Liver (tissue), 9 donors: Measurements from ENCODE around the gene ADCY2. TPM values are rescaled to one million over a fixed set of nuclear protein-coding genes. Genes with fewer than 3 reads are reported as not detected.

Experiments
- DNase-seq: peaks from one replicate; pipeline ENCODE4 v3.0.0-alpha.2; 2017; ENCODE audit warnings: low spot score
- H3K27ac ChIP-seq, 2 donors: one replicate each; pipeline ENCODE4 v1.7.0; 2013; ENCODE audit warnings: inconsistent platforms in 2 of 2, low read length in 2 of 2, control low read depth in 1 of 2, low read depth in 1 of 2, mild to moderate bottlenecking in 1 of 2
- H3K27me3 ChIP-seq, 4 donors: one replicate each; pipeline versions ENCODE4 v1.6.1 to v1.7.0; 2013; ENCODE audit warnings: low read length in 3 of 4, inconsistent platforms in 1 of 4, mild to moderate bottlenecking in 1 of 4, moderate library complexity in 1 of 4; ENCODE audit not compliant: control insufficient read depth in 4 of 4, insufficient read depth in 4 of 4
- H3K36me3 ChIP-seq, 4 donors: one replicate each; pipeline versions ENCODE4 v1.6.1 to v1.7.0; 2013; ENCODE audit warnings: low read length in 3 of 4, mild to moderate bottlenecking in 3 of 4, low read depth in 1 of 4, moderate library complexity in 1 of 4; ENCODE audit not compliant: control insufficient read depth in 4 of 4, insufficient read depth in 3 of 4
- H3K4me1 ChIP-seq, 4 donors: one replicate each; pipeline versions ENCODE4 v1.6.1 to v1.7.0; 2013; ENCODE audit warnings: low read length in 3 of 4, mild to moderate bottlenecking in 3 of 4, moderate library complexity in 1 of 4; ENCODE audit not compliant: control insufficient read depth in 4 of 4, insufficient read depth in 4 of 4
- H3K4me3 ChIP-seq, 3 donors: one replicate each; pipeline versions ENCODE4 v1.6.1 to v1.7.0; 2013; ENCODE audit warnings: low read length in 3 of 3, control low read depth in 1 of 3, low read depth in 1 of 3, mild to moderate bottlenecking in 1 of 3
- H3K9ac ChIP-seq, 2 donors: one replicate each; pipeline ENCODE4 v1.7.0; 2013; ENCODE audit warnings: low read length in 2 of 2, mild to moderate bottlenecking in 2 of 2, moderate library complexity in 2 of 2, control low read depth in 1 of 2, low read depth in 1 of 2
- H3K9me3 ChIP-seq, 4 donors: one replicate each; pipeline versions ENCODE4 v1.6.1 to v1.7.0; 2013; ENCODE audit warnings: low read length in 3 of 4; ENCODE audit not compliant: control insufficient read depth in 4 of 4
- EGR1 ChIP-seq, 2 donors: IDR thresholded peaks; 2 replicates each; pipeline ENCODE4 v1.6.1; 2016 to 2018; ENCODE audit warnings: antibody characterized with exemption in 2 of 2, low read depth in 2 of 2
- FOXA1 ChIP-seq: IDR thresholded peaks from 2 replicates; pipeline ENCODE4 v1.6.1; 2016; ENCODE audit warnings: antibody characterized with exemption
- FOXA2 ChIP-seq: IDR thresholded peaks from 2 replicates; pipeline ENCODE4 v1.6.1; 2016; ENCODE audit warnings: antibody characterized with exemption
- GABPA ChIP-seq, 2 donors: IDR thresholded peaks in 1 of 2; conservative IDR thresholded peaks in 1 of 2; 2 replicates each; pipeline ENCODE4 v1.6.1; 2016; ENCODE audit warnings: antibody characterized with exemption in 2 of 2, mild to moderate bottlenecking in 1 of 2, moderate library complexity in 1 of 2
- HNF4A ChIP-seq, 2 donors: conservative IDR thresholded peaks; 2 replicates each; pipeline ENCODE4 v1.6.1; 2016; ENCODE audit warnings: antibody characterized with exemption in 2 of 2, mild to moderate bottlenecking in 2 of 2
- HNF4G ChIP-seq: IDR thresholded peaks from 2 replicates; pipeline ENCODE4 v1.6.1; 2016; ENCODE audit warnings: antibody characterized with exemption
- JUND ChIP-seq, 2 donors: IDR thresholded peaks; 2 replicates each; pipeline ENCODE4 v1.6.1; 2016; ENCODE audit warnings: antibody characterized with exemption in 2 of 2
- NR2F2 ChIP-seq: IDR thresholded peaks from 2 replicates; pipeline ENCODE4 v1.6.1; 2016; ENCODE audit warnings: antibody characterized with exemption
- RAD21 ChIP-seq, 2 donors: IDR thresholded peaks; 2 replicates each; pipeline ENCODE4 v1.6.1; 2016; ENCODE audit warnings: antibody characterized with exemption in 2 of 2, mild to moderate bottlenecking in 2 of 2
- RXRA ChIP-seq, 2 donors: IDR thresholded peaks; 2 replicates each; pipeline ENCODE4 v1.6.1; 2017 to 2018; ENCODE audit warnings: antibody characterized with exemption in 2 of 2, mild to moderate bottlenecking in 1 of 2
- SP1 ChIP-seq: IDR thresholded peaks from 2 replicates; pipeline ENCODE4 v1.6.1; 2018; ENCODE audit warnings: antibody characterized with exemption, mild to moderate bottlenecking
- TAF1 ChIP-seq: conservative IDR thresholded peaks from 2 replicates; pipeline ENCODE4 v1.6.1; 2016; ENCODE audit warnings: antibody characterized with exemption, mild to moderate bottlenecking
- YY1 ChIP-seq: IDR thresholded peaks from 2 replicates; pipeline ENCODE4 v1.6.1; 2016; ENCODE audit warnings: antibody characterized with exemption, mild to moderate bottlenecking
- WGBS: extraction: QIAGEN DNeasy Blood & Tissue Kit; methylation state at CpG from one replicate; pipeline ENCODE4 v1.1.7; 2013; 5-methylcytosine and 5-hydroxymethylcytosine counted together
- polyA plus RNA-seq, 2 donors: library from polyadenylated mRNA; stranded (reverse) in 1 of 2; unstranded in 1 of 2; fragments of 200-250 nt in 1 of 2; fragments of >200 nt in 1 of 2; fragmentation: Nextera tagmentation in 1 of 2; extraction: Ambion mirVana in 1 of 2; gene quantifications; one replicate each; pipeline versions ENCODE4 v1.2.1 to v1.2.3, GENCODE V29; 2013 to 2015
- total RNA-seq, 2 donors: library from RNA; depleted of rRNA; stranded (reverse); fragments of >200 nt; gene quantifications; one replicate each; pipeline ENCODE4 v1.2.3, GENCODE V29; 2014
- TF ChIP-seq, protein P1 (sequence below): IDR thresholded peaks from 2 replicates; pipeline ENCODE4 v1.6.1; 2016; ENCODE audit warnings: antibody characterized with exemption, mild to moderate bottlenecking
- TF ChIP-seq, protein P2 (sequence below): fragments of 150-350 bp; IDR thresholded peaks from 2 replicates; pipeline ENCODE4 v1.5.1; 2017; ENCODE audit warnings: improper control_type of control experiment, low read depth, low read length; ENCODE audit not compliant: missing input control
- TF ChIP-seq, protein P3 (sequence below): IDR thresholded peaks from 2 replicates; pipeline ENCODE4 v1.6.1; 2016; ENCODE audit warnings: antibody characterized with exemption
- TF ChIP-seq, protein P4 (sequence below): IDR thresholded peaks from 2 replicates; pipeline ENCODE4 v1.6.1; 2016; ENCODE audit warnings: antibody characterized with exemption
- donor health status: healthy.
- donor health status: healthy.
- donor health status: healthy.
- donor health status: healthy.
- donor health status: healthy.

ADCY2 gene
- total and polyA plus RNA-seq, 4 donors = not detected

DNA sequence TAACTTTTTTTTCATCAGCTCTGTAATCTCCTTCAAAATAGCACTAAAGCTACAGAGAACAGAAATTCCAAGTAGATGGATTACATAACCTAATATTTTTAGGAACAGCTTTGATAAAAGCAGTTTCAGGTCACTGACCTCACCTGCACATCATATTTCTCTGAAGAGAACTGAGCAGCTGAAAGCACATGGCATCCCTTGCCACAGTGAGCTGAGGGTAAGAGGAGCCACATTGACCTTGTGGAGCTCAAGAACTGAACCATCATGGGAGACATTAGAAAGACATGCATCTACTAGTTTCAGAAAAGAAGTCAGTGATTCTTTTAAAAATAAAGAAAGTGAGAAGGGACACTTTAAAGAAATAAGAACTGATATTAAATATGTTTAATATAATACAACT is 232.3 kb downstream of the ADCY2 start:
- Histone ChIP-seq H3K27ac (no peak overlapping the region), H3K4me3 (no peak overlapping the region), H3K4me1 (no peaks in the 10 kb centered on the region), H3K9me3 (peaks cover 0 to 2% (median 0%) of the 10 kb centered on the region in 4 donors), H3K9ac (no peak overlapping the region), H3K27me3 (no peaks in the 10 kb centered on the region), H3K36me3 (no peaks in the 10 kb centered on the region)
- no peak for DNase-seq
- TF ChIP-seq, protein P1, sequence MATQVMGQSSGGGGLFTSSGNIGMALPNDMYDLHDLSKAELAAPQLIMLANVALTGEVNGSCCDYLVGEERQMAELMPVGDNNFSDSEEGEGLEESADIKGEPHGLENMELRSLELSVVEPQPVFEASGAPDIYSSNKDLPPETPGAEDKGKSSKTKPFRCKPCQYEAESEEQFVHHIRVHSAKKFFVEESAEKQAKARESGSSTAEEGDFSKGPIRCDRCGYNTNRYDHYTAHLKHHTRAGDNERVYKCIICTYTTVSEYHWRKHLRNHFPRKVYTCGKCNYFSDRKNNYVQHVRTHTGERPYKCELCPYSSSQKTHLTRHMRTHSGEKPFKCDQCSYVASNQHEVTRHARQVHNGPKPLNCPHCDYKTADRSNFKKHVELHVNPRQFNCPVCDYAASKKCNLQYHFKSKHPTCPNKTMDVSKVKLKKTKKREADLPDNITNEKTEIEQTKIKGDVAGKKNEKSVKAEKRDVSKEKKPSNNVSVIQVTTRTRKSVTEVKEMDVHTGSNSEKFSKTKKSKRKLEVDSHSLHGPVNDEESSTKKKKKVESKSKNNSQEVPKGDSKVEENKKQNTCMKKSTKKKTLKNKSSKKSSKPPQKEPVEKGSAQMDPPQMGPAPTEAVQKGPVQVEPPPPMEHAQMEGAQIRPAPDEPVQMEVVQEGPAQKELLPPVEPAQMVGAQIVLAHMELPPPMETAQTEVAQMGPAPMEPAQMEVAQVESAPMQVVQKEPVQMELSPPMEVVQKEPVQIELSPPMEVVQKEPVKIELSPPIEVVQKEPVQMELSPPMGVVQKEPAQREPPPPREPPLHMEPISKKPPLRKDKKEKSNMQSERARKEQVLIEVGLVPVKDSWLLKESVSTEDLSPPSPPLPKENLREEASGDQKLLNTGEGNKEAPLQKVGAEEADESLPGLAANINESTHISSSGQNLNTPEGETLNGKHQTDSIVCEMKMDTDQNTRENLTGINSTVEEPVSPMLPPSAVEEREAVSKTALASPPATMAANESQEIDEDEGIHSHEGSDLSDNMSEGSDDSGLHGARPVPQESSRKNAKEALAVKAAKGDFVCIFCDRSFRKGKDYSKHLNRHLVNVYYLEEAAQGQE = no peak

DNA sequence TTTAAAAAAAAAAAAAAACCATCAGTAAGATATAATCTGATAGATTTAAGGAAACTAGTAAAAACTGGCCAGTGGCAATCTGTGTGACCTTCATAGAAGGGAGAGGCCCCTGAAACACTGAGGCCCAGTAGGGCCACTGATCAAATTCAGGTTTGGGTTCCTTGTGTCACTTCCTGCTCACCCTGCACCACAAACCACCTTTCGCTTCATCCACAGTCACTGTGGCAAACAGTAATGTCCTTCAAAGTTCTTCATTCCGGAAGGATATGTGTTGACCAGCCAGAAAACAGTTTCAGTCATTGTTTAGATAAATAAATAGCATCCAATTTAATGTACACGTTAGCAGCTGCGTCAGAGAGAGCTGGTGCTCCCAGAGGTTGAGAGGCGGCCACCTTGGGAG is 232.9 kb downstream of the ADCY2 start:
- Histone ChIP-seq H3K9ac (no peak overlapping the region), H3K4me1 (no peaks in the 10 kb centered on the region), H3K36me3 (no peaks in the 10 kb centered on the region), H3K27me3 (no peaks in the 10 kb centered on the region), H3K9me3 (peaks cover 0 to 2% (median 0%) of the 10 kb centered on the region in 4 donors), H3K27ac (no peak overlapping the region), H3K4me3 (no peak overlapping the region)
- no peak for DNase-seq
- TF ChIP-seq, protein P2, sequence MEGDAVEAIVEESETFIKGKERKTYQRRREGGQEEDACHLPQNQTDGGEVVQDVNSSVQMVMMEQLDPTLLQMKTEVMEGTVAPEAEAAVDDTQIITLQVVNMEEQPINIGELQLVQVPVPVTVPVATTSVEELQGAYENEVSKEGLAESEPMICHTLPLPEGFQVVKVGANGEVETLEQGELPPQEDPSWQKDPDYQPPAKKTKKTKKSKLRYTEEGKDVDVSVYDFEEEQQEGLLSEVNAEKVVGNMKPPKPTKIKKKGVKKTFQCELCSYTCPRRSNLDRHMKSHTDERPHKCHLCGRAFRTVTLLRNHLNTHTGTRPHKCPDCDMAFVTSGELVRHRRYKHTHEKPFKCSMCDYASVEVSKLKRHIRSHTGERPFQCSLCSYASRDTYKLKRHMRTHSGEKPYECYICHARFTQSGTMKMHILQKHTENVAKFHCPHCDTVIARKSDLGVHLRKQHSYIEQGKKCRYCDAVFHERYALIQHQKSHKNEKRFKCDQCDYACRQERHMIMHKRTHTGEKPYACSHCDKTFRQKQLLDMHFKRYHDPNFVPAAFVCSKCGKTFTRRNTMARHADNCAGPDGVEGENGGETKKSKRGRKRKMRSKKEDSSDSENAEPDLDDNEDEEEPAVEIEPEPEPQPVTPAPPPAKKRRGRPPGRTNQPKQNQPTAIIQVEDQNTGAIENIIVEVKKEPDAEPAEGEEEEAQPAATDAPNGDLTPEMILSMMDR = no peak
- TF ChIP-seq, protein P3, sequence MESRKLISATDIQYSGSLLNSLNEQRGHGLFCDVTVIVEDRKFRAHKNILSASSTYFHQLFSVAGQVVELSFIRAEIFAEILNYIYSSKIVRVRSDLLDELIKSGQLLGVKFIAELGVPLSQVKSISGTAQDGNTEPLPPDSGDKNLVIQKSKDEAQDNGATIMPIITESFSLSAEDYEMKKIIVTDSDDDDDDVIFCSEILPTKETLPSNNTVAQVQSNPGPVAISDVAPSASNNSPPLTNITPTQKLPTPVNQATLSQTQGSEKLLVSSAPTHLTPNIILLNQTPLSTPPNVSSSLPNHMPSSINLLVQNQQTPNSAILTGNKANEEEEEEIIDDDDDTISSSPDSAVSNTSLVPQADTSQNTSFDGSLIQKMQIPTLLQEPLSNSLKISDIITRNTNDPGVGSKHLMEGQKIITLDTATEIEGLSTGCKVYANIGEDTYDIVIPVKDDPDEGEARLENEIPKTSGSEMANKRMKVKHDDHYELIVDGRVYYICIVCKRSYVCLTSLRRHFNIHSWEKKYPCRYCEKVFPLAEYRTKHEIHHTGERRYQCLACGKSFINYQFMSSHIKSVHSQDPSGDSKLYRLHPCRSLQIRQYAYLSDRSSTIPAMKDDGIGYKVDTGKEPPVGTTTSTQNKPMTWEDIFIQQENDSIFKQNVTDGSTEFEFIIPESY = no peak
- TF ChIP-seq HNF4A (conservative IDR thresholded peaks at IDR 0.05) = no peak
- TF ChIP-seq FOXA2 = no peak
- no peak for TF ChIP-seq FOXA1
- TF ChIP-seq, protein P4, sequence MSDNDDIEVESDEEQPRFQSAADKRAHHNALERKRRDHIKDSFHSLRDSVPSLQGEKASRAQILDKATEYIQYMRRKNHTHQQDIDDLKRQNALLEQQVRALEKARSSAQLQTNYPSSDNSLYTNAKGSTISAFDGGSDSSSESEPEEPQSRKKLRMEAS = no peak
- TF ChIP-seq RXRA (IDR thresholded peaks at IDR 0.05) = no peak
- no peak for TF ChIP-seq TAF1
- no peak for TF ChIP-seq JUND (IDR thresholded peaks at IDR 0.05)
- no peak for TF ChIP-seq SP1
- TF ChIP-seq NR2F2 = no peak
- TF ChIP-seq EGR1 (IDR thresholded peaks at IDR 0.05; ENCODE audit: low read depth in 2 of 2) = no peak
- no peak for TF ChIP-seq HNF4G
- no peak for TF ChIP-seq GABPA (IDR thresholded peaks at IDR 0.05 in 1 of 2, conservative IDR thresholded peaks at IDR 0.05 in 1 of 2)
- TF ChIP-seq RAD21 (IDR thresholded peaks at IDR 0.05) = no peak
- no peak for TF ChIP-seq YY1
- WGBS = 76% methylated on average over 5 of the region's 5 CpGs
